ENCODE measurements around the gene ASS1.

DNA sequence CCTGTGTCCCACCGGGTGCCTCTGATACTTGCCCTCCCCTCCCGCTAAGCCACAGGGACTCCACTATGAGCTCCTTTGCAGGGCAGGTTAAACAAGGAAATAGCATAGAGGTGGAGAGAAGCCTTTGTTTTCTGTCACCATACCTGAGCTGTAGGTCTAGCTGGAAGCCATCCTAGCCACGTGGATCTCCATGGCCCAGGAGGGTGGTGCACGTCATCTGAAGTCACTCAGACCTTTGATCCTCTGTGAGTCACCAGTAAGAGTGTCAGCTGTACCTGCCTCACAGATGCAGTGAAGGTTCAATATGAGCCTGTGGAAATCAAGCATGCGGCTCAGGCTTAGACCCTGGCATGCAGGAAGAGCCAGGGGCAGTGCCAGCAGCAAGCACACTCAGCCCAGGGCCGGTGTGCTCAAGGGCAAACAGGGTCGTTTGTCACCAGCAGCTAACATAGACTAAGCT is 55.1 kb downstream of the ASS1 start:
- no peak for TF ChIP-seq EP300 (IDR thresholded peaks at IDR 0.05)
- no peak for TF ChIP-seq POLR2A (IDR thresholded peaks at IDR 0.05)
- TF ChIP-seq, protein P1, sequence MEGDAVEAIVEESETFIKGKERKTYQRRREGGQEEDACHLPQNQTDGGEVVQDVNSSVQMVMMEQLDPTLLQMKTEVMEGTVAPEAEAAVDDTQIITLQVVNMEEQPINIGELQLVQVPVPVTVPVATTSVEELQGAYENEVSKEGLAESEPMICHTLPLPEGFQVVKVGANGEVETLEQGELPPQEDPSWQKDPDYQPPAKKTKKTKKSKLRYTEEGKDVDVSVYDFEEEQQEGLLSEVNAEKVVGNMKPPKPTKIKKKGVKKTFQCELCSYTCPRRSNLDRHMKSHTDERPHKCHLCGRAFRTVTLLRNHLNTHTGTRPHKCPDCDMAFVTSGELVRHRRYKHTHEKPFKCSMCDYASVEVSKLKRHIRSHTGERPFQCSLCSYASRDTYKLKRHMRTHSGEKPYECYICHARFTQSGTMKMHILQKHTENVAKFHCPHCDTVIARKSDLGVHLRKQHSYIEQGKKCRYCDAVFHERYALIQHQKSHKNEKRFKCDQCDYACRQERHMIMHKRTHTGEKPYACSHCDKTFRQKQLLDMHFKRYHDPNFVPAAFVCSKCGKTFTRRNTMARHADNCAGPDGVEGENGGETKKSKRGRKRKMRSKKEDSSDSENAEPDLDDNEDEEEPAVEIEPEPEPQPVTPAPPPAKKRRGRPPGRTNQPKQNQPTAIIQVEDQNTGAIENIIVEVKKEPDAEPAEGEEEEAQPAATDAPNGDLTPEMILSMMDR (IDR thresholded peaks at IDR 0.05), result no peak
